BLaER1 treated with 17β-estradiol and CSF1 and Interleukin-3, amounts not matched to agents 10 nM and 100 nM (cell line): ENCODE data around the gene FTO.
A peak's percentile ranks its signal among the peaks of the same experiment; 100 is the strongest.

Experiments
- H3K27ac ChIP-seq, 11 experiments: shearing (Covaris generic); formaldehyde crosslinking; 2 replicates each; pipeline ENCODE4 v1.8.1; 2022
- H3K27me3 ChIP-seq, 11 experiments: shearing (Covaris generic); formaldehyde crosslinking; 2 replicates each; pipeline ENCODE4 v1.8.1; 2022
- H3K36me3 ChIP-seq, 11 experiments: shearing (Covaris generic); formaldehyde crosslinking; 2 replicates each; pipeline ENCODE4 v1.8.1; 2022
- H3K4me1 ChIP-seq, 10 experiments: shearing (Covaris generic); formaldehyde crosslinking; 2 replicates each; pipeline ENCODE4 v1.8.1; 2022
- H3K4me2 ChIP-seq, 11 experiments: shearing (Covaris generic); formaldehyde crosslinking; 2 replicates each; pipeline ENCODE4 v1.8.1; 2022
- H3K4me3 ChIP-seq, 10 experiments: shearing (Covaris generic); formaldehyde crosslinking; 2 replicates each; pipeline ENCODE4 v1.8.1; 2022
- H3K9ac ChIP-seq, 11 experiments: shearing (Covaris generic); formaldehyde crosslinking; 2 replicates each; pipeline ENCODE4 v1.8.1; 2022
- H3K9me3 ChIP-seq, 11 experiments: shearing (Covaris generic); formaldehyde crosslinking; replicated peaks in 1 of 11; 2 replicates each; pipeline ENCODE4 v1.8.1; 2022
- H4K20me1 ChIP-seq, 11 experiments: shearing (Covaris generic); formaldehyde crosslinking; 2 replicates each; pipeline ENCODE4 v1.8.1; 2022
- Cebpa-rat ChIP-seq, 11 experiments: shearing (Covaris generic); IDR thresholded peaks; 2 replicates each; pipeline ENCODE4 v1.8.1; 2022

Gene FTO

GRCh38 chr16:53809088-53809932 lies 105.4 kb downstream of the FTO start:
- H3K27ac ChIP-seq: no peak overlapping the region
- H3K4me2 ChIP-seq: no peak overlapping the region
- no peak overlapping the region for H3K9ac ChIP-seq
- no peaks in the 10 kb centered on the region for H3K27me3 ChIP-seq
- H3K4me1 ChIP-seq: peaks cover 0 to 5% (median 0%) of the 10 kb centered on the region in 10 experiments; a peak in 3 of 20 replicates
- peaks cover 31 to 49% (median 42%) of the 10 kb centered on the region in 11 experiments; a peak in 21 of 22 replicates for H3K36me3 ChIP-seq
- H4K20me1 ChIP-seq: peaks cover 0 to 28% (median 14%) of the 10 kb centered on the region in 11 experiments; a peak in 10 of 22 replicates
- no peak overlapping the region for H3K4me3 ChIP-seq
- no peak for TF ChIP-seq Cebpa-rat (IDR thresholded peaks at IDR 0.05)
- H3K9me3 ChIP-seq: no peaks in the 10 kb centered on the region

GRCh38 chr16:53812914-53813313 lies 109.0 kb downstream of the FTO start:
- Histone ChIP-seq H3K36me3 (peaks cover 42 to 73% (median 60%) of the 10 kb centered on the region in 11 experiments), H3K9ac (no peak overlapping the region), H3K27ac (no peak overlapping the region), H3K4me1 (no peaks in the 10 kb centered on the region), H3K4me3 (no peak overlapping the region), H3K4me2 (no peak overlapping the region), H3K9me3 (peaks cover 0 to 7% (median 0%) of the 10 kb centered on the region in 11 experiments; a peak in 2 of 22 replicates), H4K20me1 (peaks cover 0 to 13% (median 3%) of the 10 kb centered on the region in 11 experiments; a peak in 5 of 22 replicates), H3K27me3 (no peaks in the 10 kb centered on the region)
- no peak for TF ChIP-seq Cebpa-rat (IDR thresholded peaks at IDR 0.05)

- no peak overlapping the region for H3K4me2 ChIP-seq
- no peaks in the 10 kb centered on the region for H4K20me1 ChIP-seq
- no peak overlapping the region for H3K9ac ChIP-seq
- H3K4me3 ChIP-seq: no peak overlapping the region
- H3K27me3 ChIP-seq: no peaks in the 10 kb centered on the region
- H3K4me1 ChIP-seq: no peaks in the 10 kb centered on the region
- H3K9me3 ChIP-seq: peaks cover 0 to 7% (median 0%) of the 10 kb centered on the region in 11 experiments; a peak in 2 of 22 replicates
- no peak overlapping the region for H3K27ac ChIP-seq
- no peak for TF ChIP-seq Cebpa-rat (IDR thresholded peaks at IDR 0.05)
- peaks cover 42 to 69% (median 60%) of the 10 kb centered on the region in 11 experiments for H3K36me3 ChIP-seq
These were observed 110.8 kb downstream of the FTO start for GRCh38 chr16:53814801-53815200.

- H3K27ac ChIP-seq: no peak overlapping the region
- H3K4me3 ChIP-seq: no peak overlapping the region
- TF ChIP-seq Cebpa-rat (IDR thresholded peaks at IDR 0.05): no peak
- no peaks in the 10 kb centered on the region for H3K4me1 ChIP-seq
- peaks cover 36 to 55% (median 47%) of the 10 kb centered on the region in 11 experiments for H3K36me3 ChIP-seq
- no peaks in the 10 kb centered on the region for H4K20me1 ChIP-seq
- no peaks in the 10 kb centered on the region for H3K27me3 ChIP-seq
- H3K9me3 ChIP-seq: peaks cover 0 to 7% (median 0%) of the 10 kb centered on the region in 11 experiments; a peak in 2 of 22 replicates
- H3K4me2 ChIP-seq: no peak overlapping the region
- H3K9ac ChIP-seq: no peak overlapping the region
These were observed 112.4 kb downstream of the FTO start for GRCh38 chr16:53816211-53816836.

- no peak for TF ChIP-seq Cebpa-rat (IDR thresholded peaks at IDR 0.05)
- Histone ChIP-seq H3K9ac (no peak overlapping the region), H3K27ac (no peak overlapping the region), H3K9me3 (peaks cover 0 to 7% (median 0%) of the 10 kb centered on the region in 11 experiments; a peak in 2 of 22 replicates), H3K36me3 (peaks cover 27 to 46% (median 38%) of the 10 kb centered on the region in 11 experiments), H3K4me1 (peaks cover 0 to 4% (median 0%) of the 10 kb centered on the region in 10 experiments; a peak in 3 of 20 replicates), H4K20me1 (peaks cover 0 to 7% (median 0%) of the 10 kb centered on the region in 11 experiments; a peak in 1 of 22 replicates), H3K4me3 (no peak overlapping the region), H3K4me2 (no peak overlapping the region), H3K27me3 (no peaks in the 10 kb centered on the region)
These were observed 113.3 kb downstream of the FTO start for GRCh38 chr16:53817117-53817755.

- H3K27ac ChIP-seq: no peak overlapping the region
- no peak overlapping the region for H3K4me3 ChIP-seq
- H4K20me1 ChIP-seq: peaks cover 0 to 8% (median 0%) of the 10 kb centered on the region in 11 experiments; a peak in 2 of 22 replicates
- no peak overlapping the region for H3K9ac ChIP-seq
- no peaks in the 10 kb centered on the region for H3K27me3 ChIP-seq
- H3K4me2 ChIP-seq: no peak overlapping the region
- peaks cover 22 to 39% (median 31%) of the 10 kb centered on the region in 11 experiments for H3K36me3 ChIP-seq
- no peak for TF ChIP-seq Cebpa-rat (IDR thresholded peaks at IDR 0.05)
- peaks cover 0 to 7% (median 0%) of the 10 kb centered on the region in 11 experiments; a peak in 2 of 22 replicates for H3K9me3 ChIP-seq
- peaks cover 5 to 11% (median 7%) of the 10 kb centered on the region in 10 experiments; a peak in 19 of 20 replicates for H3K4me1 ChIP-seq
These were observed 114.0 kb downstream of the FTO start for GRCh38 chr16:53817812-53818550.

- Histone ChIP-seq H3K27me3 (no peaks in the 10 kb centered on the region), H3K4me1 (peaks cover 13 to 24% (median 16%) of the 10 kb centered on the region in 10 experiments), H3K27ac (no peak overlapping the region), H3K9ac (no peak overlapping the region), H4K20me1 (peaks cover 0 to 16% (median 0%) of the 10 kb centered on the region in 11 experiments; a peak in 5 of 22 replicates), H3K4me3 (no peak overlapping the region), H3K9me3 (no peaks in the 10 kb centered on the region), H3K4me2 (no peak overlapping the region), H3K36me3 (peaks cover 9 to 19% (median 10%) of the 10 kb centered on the region in 11 experiments)
- TF ChIP-seq Cebpa-rat (IDR thresholded peaks at IDR 0.05): no peak
These were observed 117.5 kb downstream of the FTO start for GRCh38 chr16:53821487-53821886.

- H3K4me2 ChIP-seq: peak overlapping the region in 5 of 11 experiments; percentile 54 to 67 (median 63); a peak in 6 of 22 replicates
These were observed 118.1 kb downstream of the FTO start for GRCh38 chr16:53821957-53822625.

More at GRCh38 chr16:53821957-53822625, 118.1 kb downstream of the FTO start:
- Histone ChIP-seq H3K9ac (no peak overlapping the region), H3K4me1 (peaks cover 13 to 24% (median 16%) of the 10 kb centered on the region in 10 experiments), H3K9me3 (no peaks in the 10 kb centered on the region; a peak in 1 of 22 replicates), H4K20me1 (peaks cover 0 to 16% (median 0%) of the 10 kb centered on the region in 11 experiments; a peak in 5 of 22 replicates), H3K27me3 (no peaks in the 10 kb centered on the region), H3K36me3 (peaks cover 15 to 23% (median 16%) of the 10 kb centered on the region in 11 experiments), H3K4me3 (no peak overlapping the region), H3K27ac (no peak overlapping the region)
- TF ChIP-seq Cebpa-rat (IDR thresholded peaks at IDR 0.05): no peak
